GM12878 (cell line): ENCODE data around the gene ANGPTL5.

Source experiments
- BRCA1 ChIP-seq: IDR thresholded peaks from 2 replicates; pipeline ENCODE4 v1.6.1; 2011; ENCODE audit warnings: low read depth, low read length, improper control_type of control experiment
- CTCF ChIP-seq, 3 experiments: IDR thresholded peaks in 2 of 3; conservative IDR thresholded peaks in 1 of 3; 2 replicates each; pipeline ENCODE4 v1.5.1; 2011; ENCODE audit warnings: low read depth in 3 of 3, low read length in 3 of 3, mild to moderate bottlenecking in 3 of 3, control low read depth in 2 of 3, moderate library complexity in 2 of 3, inconsistent platforms in 1 of 3, mixed read lengths in 1 of 3; ENCODE audit not compliant: control insufficient read depth in 2 of 3, insufficient read depth in 1 of 3; ENCODE audit errors: extremely low read depth in 1 of 3
- ELK1 ChIP-seq: IDR thresholded peaks from 2 replicates; pipeline ENCODE4 v1.6.1; 2012; ENCODE audit warnings: low read depth, low read length, improper control_type of control experiment
- GABPA ChIP-seq: IDR thresholded peaks from 2 replicates; pipeline ENCODE4 v1.6.1; 2014; ENCODE audit warnings: antibody characterized with exemption, low read depth, mild to moderate bottlenecking, inconsistent platforms
- MAX ChIP-seq: IDR thresholded peaks from 2 replicates; pipeline ENCODE4 v1.6.1; 2012; ENCODE audit warnings: low read depth, low read length, improper control_type of control experiment
- POLR2AphosphoS5 ChIP-seq: IDR thresholded peaks from 2 replicates; pipeline ENCODE4 v1.6.1; 2011; ENCODE audit warnings: mild to moderate bottlenecking, low read length, inconsistent platforms
- SRF ChIP-seq, 2 experiments: IDR thresholded peaks; 2 replicates each; pipeline ENCODE4 v1.6.1; 2011; ENCODE audit warnings: low read depth in 2 of 2, low read length in 2 of 2, mild to moderate bottlenecking in 1 of 2, moderate library complexity in 1 of 2

- TF ChIP-seq CTCF (IDR thresholded peaks at IDR 0.05 in 2 of 3, conservative IDR thresholded peaks at IDR 0.05 in 1 of 3; ENCODE audit: control insufficient read depth in 2 of 3, extremely low read depth in 1 of 3, insufficient read depth in 1 of 3, low read depth in 3 of 3, low read length in 3 of 3) (no peak), GABPA (no peak), SRF (IDR thresholded peaks at IDR 0.05; ENCODE audit: low read depth in 2 of 2, low read length in 2 of 2) (no peak), POLR2AphosphoS5 (no peak), BRCA1 (no peak), MAX (no peak), ELK1 (no peak)
These were observed 71.7 kb downstream of the ANGPTL5 start for GRCh38 chr11:101844608-101845007.
